Amniotic epithelial cell (primary cell): ENCODE measurements around the gene ARRB2.

ENCODE experiments used
- DNase-seq: peaks from one replicate; pipeline ENCODE4 v3.0.0-alpha.2; 2010; ENCODE audit warnings: low read depth

The ARRB2 gene

DNA sequence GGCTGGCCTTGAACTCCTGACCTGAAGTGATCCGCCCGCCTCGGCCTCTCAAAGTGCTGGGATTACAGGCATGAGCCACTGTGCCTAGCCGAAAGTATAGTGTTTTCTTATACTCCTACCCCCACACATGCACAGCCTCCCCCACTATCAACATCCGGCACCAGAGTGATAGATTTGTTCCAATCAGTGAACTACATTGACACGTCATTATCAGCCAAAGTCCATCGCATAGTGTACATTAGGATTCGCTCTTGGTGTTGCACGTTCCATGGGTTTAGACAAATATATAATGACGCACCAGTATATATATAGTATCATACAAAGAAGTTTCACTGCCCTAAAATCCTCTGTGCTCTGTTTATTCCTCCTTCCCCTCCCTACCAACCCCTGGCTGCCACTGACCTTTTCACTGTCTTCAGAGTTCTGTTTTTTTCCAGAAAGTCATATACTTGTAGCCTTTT lies 49.4 kb downstream of the ARRB2 start:
- no peak for DNase-seq

DNA sequence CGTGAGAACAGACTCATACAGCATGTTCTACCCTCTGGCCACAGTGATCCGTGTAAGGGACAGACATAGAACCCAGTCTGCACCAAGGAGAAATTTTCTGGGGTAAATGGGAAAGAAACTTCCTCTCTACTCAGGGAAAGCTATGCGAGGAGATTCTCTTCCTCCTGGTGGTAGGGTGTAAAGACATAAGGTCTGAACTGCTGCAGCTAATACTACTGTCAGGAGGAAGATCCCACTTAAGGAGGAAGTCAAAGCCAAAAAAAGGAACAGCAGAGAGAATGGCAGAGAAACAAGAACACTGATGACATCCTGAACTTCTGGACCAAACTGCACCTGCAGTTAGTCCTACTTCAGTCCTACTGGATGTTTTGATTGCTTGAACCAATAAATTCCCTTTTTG lies 54.2 kb downstream of the ARRB2 start:
- DNase-seq, result no peak

GRCh38 chr17:4766201-4766600 lies 55.8 kb downstream of the ARRB2 start:
- peak; percentile 10 for DNase-seq

GRCh38 chr17:4766723-4767122 lies 56.3 kb downstream of the ARRB2 start:
- DNase-seq, result no peak

DNA sequence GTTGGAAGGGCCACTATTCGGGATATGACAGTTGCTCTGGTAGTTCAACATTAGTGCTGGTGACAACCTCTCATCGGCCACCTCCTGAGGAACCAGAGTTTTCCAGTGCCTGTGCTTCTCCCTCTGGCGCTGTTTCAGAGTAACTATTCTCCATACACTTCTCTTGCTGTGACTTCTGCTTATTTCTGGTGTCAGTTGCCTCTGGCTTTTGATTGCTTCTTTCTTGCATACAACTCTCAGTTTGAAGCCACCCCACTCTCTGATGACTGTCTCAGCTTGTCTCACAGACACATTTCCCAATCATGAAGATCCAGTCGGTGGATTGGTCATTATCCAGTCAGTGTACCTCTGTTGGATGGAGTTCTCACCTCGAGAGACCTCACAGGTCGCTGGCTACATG lies 57.9 kb downstream of the ARRB2 start:
- no peak for DNase-seq

- DNase-seq, result peak; percentile 29
These were observed 59.2 kb downstream of the ARRB2 start for GRCh38 chr17:4769628-4770027.
